ENCODE data around the gene CFAP20DC.

DNA sequence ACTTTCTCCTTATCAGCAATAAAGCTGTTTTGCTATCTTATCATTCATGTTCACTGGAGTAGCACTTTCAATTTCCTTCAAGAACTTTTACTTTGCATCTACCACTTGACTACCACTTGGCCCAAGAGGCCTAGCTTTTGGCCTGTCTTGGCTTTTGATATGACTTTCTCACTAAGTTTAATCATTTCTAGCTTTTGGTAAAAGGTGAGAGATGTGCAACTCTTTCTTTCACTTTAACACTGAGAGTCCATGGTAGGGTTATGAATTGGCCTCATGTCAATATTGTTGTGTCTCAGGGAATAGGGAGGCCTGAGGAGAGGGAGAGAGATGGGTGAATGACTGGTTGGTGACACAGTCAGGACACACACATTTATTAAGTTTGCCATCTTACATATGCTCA is 352.3 kb downstream of the CFAP20DC start:
- TF ChIP-seq, protein P1, sequence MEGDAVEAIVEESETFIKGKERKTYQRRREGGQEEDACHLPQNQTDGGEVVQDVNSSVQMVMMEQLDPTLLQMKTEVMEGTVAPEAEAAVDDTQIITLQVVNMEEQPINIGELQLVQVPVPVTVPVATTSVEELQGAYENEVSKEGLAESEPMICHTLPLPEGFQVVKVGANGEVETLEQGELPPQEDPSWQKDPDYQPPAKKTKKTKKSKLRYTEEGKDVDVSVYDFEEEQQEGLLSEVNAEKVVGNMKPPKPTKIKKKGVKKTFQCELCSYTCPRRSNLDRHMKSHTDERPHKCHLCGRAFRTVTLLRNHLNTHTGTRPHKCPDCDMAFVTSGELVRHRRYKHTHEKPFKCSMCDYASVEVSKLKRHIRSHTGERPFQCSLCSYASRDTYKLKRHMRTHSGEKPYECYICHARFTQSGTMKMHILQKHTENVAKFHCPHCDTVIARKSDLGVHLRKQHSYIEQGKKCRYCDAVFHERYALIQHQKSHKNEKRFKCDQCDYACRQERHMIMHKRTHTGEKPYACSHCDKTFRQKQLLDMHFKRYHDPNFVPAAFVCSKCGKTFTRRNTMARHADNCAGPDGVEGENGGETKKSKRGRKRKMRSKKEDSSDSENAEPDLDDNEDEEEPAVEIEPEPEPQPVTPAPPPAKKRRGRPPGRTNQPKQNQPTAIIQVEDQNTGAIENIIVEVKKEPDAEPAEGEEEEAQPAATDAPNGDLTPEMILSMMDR (conservative IDR thresholded peaks at IDR 0.05; ENCODE audit: low read depth, low read length) = no peak
- no peak for TF ChIP-seq POLR2A (IDR thresholded peaks at IDR 0.05; ENCODE audit: low read depth, low read length)
- TF ChIP-seq MXI1 (IDR thresholded peaks at IDR 0.05; ENCODE audit: borderline replicate concordance, low read depth, low read length) = no peak
- no peak for TF ChIP-seq RAD21 (IDR thresholded peaks at IDR 0.05; ENCODE audit: low read length)
